Measurements from ENCODE around the gene TBC1D32.
"Not testable (repeated sequence)": the region's sequence is repeated elsewhere in the genome, so short reads cannot be mapped to it uniquely, and the experiment has no call there.

Gene TBC1D32

DNA sequence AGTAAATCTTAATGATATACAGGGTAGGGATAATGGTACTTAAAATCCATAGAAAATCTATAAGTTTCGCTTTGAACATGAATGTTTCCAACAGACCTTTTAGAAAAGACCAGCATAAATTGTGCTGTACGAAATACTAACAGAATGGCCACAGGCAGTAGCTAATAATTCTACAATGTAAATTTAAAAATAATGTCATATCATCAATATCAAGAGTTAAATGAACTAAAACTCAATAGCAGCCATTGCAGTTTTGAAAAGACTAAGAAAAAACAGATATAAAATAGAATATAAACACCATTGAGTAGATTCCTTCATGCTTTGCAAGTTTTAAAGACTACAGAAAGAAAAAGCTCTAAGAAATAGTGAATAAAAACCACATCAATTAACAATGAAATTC lies 14.7 kb downstream of the TBC1D32 start:
- no peak for DNase-seq (ENCODE audit: low read depth in 2 of 2)

DNA sequence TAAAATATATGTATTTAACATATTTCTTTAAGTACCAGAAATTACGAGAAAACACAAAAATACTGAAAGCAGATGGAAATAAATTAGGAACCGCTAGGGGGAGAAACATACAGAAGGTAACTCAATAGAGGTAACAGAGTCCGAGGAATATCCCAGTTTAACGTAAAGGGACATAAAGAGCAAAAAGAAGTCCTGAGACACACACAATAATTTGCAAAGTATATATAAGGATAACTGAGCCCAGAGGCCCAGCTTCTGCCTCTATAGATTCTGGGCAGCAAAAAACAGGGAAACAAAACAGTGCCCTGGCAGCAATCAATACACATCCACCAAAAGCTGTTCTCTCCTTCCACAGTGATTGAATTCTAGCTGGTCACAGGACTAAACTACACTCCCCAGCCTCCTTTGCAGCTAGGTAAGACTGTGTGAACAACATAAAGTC lies 15.1 kb downstream of the TBC1D32 start:
- DNase-seq (ENCODE audit: low read depth in 2 of 2) = no peak

GRCh38 chr6:121314381-121315112 lies 19.7 kb downstream of the TBC1D32 start:
- DNase-seq (ENCODE audit: low read depth in 2 of 2) = no peak

DNA sequence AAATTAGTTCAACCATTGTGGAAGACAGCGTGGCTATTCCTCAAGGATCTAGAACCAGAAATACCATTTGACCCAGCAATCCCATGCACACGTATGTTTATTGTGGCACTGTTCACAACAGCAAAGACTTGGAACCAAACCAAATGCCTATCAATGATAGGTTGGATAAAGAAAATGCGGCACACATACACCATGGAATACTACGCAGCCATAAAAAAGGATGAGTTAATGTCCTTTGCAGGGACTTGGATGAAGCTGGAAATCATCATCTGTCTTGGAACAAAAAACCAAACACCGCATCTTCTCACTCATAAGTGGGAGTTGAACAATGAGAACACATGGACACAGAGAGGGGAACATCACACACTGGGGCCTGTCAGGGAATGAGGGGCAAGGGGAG lies 22.5 kb downstream of the TBC1D32 start:
- DNase-seq (ENCODE audit: low read depth in 2 of 2) = not testable (repeated sequence)

GRCh38 chr6:121310495-121310894 lies 23.8 kb downstream of the TBC1D32 start:
- DNase-seq (ENCODE audit: low read depth in 2 of 2) = no peak

- DNase-seq (ENCODE audit: low read depth in 2 of 2) = no peak
These were observed 24.4 kb downstream of the TBC1D32 start for GRCh38 chr6:121309768-121310469.

DNA sequence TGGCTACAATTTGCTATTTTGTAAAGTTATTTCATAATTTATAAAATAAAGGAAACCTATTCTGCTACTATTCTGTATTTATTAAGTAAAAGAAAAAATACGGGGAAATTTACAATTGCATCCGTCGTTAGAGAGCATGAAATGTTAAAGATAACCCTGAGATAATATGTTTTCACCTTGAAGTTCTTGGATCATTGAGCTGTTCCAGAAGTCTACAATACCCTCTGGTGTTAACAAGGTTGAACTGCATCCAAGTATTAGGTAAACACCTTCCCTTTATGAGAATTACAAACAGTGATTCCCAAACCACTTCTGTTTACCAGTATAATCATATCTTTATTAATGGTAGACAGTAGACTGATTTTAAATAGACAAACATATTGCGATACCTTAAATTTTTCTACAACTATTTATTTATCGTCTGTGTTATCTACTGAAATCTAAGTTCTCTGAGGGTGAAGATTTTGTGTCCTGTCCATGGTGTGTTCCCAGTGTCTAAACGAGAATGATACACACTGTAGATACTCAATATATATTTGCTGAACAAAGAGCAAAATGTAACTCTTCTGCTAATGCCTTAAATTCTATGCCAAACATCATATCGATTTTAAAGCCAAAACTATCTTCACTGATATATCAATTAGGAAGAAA lies 28.2 kb downstream of the TBC1D32 start:
- DNase-seq (ENCODE audit: low read depth in 2 of 2) = no peak

DNA sequence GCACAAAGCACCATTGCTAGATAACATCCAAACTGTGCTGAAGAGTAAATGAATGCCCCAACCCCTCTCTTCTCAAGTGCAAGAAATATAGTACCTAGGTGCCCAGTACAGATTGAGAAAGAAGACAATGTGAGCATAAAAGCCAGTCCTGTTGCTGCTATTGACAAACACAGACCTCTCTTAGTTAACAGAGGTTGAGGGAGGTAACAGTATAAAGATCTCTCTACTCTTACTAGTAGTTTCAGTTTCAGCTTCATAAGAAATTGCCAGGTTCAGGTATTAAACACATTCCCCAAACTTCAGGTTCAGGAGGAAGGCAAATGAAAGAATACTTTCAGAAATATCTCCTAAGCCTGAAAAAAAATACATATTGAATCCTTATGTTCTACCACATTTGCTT lies 31.4 kb downstream of the TBC1D32 start:
- no peak for DNase-seq (ENCODE audit: low read depth in 2 of 2)

DNA sequence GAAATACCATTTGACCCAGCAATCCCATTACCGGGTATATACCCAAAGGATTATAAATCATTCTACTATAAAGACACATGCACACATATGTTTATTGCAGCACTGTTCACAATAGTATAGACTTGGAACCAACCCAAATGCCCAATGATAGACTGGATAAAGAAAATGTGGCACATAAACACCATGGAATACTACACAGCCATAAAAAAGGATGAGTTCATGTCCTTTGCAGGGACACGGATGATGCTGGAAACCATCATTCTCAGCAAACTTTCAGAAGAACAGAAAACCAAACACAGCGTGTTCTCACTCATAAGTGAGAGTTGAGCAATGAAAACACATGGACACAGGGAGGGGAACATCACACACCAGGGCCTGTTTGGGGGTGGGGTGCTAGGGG lies 33.1 kb downstream of the TBC1D32 start:
- DNase-seq (ENCODE audit: low read depth in 2 of 2) = not testable (repeated sequence)

DNA sequence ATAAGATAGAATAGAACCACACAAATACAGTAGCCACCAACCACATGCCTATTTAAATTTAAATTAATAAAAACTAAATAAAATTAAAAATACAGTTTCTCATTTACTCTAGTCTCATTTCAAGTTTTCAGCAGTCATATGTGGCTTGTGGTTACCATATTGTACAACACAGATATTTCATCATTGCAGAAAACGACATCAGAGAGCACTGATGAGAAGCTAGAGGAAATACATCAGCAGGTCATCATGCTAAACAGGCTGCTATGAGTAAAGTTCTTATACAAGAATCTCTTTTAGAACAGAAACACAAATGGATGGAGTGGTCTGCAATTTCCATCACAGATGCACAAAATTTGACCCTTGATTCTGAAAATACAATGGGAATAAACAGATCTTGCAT lies 36.6 kb downstream of the TBC1D32 start:
- DNase-seq (ENCODE audit: low read depth in 2 of 2) = no peak

DNA sequence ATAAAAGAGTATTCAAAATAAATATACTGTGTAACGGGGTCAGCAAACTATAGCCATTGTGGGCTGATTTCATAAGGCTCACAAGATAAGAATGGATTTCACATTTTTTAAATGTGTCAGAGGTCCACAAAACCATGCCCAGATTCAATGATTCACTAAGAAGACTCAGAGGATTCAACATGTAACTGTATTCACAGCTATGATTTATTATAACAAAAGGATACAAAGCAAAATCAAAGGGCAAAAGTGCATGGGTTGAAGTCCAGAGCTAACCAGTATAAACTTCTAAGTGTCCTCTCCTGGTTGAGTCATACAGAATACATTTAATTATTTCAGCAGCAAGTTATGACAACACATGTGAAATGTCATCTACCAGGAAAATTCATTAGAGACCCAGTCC lies 49.2 kb downstream of the TBC1D32 start:
- no peak for DNase-seq (ENCODE audit: low read depth in 2 of 2)

DNA sequence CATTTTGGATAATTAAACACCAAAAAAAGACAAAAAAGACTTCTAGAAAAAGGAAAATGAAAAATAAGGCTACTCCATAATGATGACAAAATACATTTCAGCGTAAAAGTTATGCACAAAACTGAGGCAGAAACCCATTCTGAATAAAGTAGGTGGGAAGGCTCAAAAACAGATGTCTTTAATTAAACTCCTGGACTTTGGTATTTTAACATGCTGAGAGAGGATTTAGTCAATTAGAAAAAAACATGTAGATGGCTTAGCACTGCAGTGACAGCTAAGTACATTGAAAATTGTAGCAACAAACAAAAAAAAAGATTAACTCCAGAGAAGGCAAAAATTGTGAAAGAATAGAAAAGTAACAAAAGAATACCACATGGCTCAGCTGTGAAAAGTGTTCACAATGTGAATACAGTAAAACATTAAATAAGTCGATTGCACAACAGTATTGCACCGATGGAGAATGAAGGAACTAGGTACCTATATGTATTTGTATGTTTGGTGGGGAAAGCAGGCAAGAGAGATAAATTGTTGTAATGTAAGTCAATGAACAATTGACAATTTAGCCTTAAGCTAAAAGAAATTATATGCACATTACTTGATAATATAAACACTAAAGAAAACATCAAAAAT lies 59.5 kb downstream of the TBC1D32 start:
- no peak for DNase-seq (ENCODE audit: low read depth in 2 of 2)

- no peak for DNase-seq (ENCODE audit: low read depth in 2 of 2)
These were observed 70.5 kb downstream of the TBC1D32 start for GRCh38 chr6:121263742-121264141.

- no peak for DNase-seq (ENCODE audit: low read depth in 2 of 2)
These were observed 73.6 kb downstream of the TBC1D32 start for GRCh38 chr6:121260651-121261102.

DNA sequence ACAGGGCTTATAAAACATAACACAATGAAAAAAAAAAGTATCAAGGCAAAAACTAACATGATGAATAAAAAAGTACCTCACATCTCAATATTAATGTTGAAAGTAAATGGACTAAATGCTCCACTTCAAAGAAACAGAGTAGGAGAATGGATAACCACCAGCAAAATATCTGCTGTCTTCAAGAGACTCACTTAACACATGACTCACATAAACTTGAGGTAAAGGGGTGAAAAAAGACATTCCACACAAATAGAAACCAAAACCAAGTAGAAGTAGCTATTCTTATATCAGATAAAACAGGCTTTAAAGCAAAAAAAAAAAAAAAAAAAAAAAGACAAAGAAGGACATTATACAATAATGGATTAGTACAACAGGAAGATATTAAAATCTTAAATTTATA lies 86.9 kb downstream of the TBC1D32 start:
- no peak for DNase-seq (ENCODE audit: low read depth in 2 of 2)

GRCh38 chr6:121242386-121242785 lies 91.9 kb downstream of the TBC1D32 start:
- no peak for DNase-seq (ENCODE audit: low read depth in 2 of 2)

- no peak for DNase-seq (ENCODE audit: low read depth in 2 of 2)
These were observed 96.4 kb downstream of the TBC1D32 start for GRCh38 chr6:121237859-121238258.

- no peak for DNase-seq (ENCODE audit: low read depth in 2 of 2)
These were observed 97.3 kb downstream of the TBC1D32 start for GRCh38 chr6:121236984-121237383.

DNA sequence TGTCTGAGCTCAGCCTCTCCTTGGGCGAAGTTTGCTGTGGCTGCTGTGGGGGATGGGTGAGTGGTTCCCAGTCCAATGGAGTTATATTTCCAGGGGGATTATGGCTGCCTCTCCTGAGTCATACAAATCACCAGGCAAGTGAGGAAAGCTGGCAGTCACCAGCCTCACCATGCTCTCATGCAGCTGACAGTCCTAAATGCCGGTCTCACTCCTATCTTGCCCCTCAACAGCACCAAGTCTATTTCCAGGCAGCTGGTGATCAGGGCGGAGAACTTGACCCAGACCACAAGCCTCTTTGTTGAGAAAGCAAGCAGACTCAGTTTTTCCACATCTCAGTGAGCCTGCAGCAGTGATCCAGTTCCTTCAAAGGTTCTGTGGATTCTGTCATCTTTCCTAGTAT lies 98.9 kb downstream of the TBC1D32 start:
- no peak for DNase-seq (ENCODE audit: low read depth in 2 of 2)

DNA sequence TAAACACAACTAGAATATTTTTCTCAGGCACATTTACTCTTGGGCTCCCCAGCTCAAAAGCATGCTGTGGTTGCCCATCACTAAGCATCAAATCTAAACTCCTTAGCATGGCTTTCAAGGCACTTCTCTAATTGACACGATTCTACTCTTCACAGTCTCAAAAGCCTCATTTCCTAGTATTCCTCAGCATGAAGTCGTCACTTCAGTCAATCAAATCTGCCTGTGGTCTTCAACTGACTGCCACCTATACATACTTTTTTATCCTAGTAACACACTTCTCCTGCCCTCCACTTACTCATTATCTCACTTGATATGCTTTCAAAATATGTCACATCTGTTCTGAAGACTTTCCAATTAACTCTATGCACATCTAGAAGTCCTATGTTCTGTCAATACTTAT lies 110.3 kb downstream of the TBC1D32 start:
- no peak for DNase-seq (ENCODE audit: low read depth in 2 of 2)

DNA sequence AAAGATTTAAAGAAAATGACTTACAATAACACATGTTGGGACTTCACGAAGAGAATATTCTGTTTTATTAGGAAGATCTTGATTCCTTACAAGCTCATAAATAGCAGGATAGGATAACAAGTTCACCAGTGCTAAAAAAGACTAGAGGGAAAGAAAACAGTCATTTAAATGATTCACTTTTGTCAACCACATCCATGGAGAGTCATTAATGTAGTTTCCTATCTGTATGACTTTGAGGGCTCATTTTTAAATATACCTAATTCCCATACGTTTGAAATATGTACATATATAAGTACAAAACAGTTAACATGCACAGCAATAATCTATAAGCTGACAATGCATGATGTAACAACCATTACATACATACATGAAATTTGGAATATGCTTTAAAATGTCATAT lies 111.1 kb downstream of the TBC1D32 start:
- DNase-seq (ENCODE audit: low read depth in 2 of 2) = no peak

- no peak for DNase-seq (ENCODE audit: low read depth in 2 of 2)
These were observed 111.6 kb downstream of the TBC1D32 start for GRCh38 chr6:121222656-121223055.

All from stimulated activated CD8-positive, alpha-beta memory T cell treated with anti-CD3 and anti-CD28 coated beads, Interleukin-2, amount 100 ng/mL, for 1 hour (primary cell).